Measurements from ENCODE around the gene SIPA1.

The SIPA1 gene

DNA sequence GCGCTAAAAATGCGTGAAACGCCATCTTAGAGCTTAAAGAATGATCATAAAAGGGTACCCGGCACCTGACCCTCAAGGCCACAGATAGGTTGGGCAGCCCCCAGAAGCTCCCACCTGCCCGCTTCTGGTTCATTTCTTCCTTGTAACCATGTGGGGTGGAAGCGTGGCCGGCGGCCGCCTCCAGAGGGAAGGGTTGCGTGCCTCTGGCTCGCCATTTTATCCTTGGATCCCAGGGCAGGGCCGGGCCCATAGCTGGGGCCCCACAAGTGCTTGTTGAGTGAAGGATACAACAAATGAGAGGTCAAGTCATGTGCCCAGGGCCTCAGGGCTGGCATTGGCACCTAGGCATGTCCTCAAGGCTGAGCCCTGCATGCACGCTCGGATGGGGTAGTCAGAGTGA is 16.4 kb upstream of the SIPA1 start:
- POLR2A ChIA-PET = no interaction called here
- CTCF ChIA-PET = interaction anchor here (1.1 to 1.5 kb wide), 2 partner anchors 16 to 446 kb away, joined by 3 to 6 read pairs; partner anchors contain the start of gene SIPA1

GRCh38 chr11:65622011-65622410 is 15.9 kb upstream of the SIPA1 start:
- TF ChIP-seq, protein P1, sequence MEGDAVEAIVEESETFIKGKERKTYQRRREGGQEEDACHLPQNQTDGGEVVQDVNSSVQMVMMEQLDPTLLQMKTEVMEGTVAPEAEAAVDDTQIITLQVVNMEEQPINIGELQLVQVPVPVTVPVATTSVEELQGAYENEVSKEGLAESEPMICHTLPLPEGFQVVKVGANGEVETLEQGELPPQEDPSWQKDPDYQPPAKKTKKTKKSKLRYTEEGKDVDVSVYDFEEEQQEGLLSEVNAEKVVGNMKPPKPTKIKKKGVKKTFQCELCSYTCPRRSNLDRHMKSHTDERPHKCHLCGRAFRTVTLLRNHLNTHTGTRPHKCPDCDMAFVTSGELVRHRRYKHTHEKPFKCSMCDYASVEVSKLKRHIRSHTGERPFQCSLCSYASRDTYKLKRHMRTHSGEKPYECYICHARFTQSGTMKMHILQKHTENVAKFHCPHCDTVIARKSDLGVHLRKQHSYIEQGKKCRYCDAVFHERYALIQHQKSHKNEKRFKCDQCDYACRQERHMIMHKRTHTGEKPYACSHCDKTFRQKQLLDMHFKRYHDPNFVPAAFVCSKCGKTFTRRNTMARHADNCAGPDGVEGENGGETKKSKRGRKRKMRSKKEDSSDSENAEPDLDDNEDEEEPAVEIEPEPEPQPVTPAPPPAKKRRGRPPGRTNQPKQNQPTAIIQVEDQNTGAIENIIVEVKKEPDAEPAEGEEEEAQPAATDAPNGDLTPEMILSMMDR (IDR thresholded peaks at IDR 0.05; ENCODE audit: control extremely low read depth, extremely low read depth, low read depth, missing control alignments) = no peak
- CTCF ChIA-PET = interaction anchor here (1.1 kb wide), 1 partner anchor 446 kb away, joined by 3 read pairs; no protein-coding TSS in a partner anchor
- no peak for DNase-seq (ENCODE audit: extremely low spot score)
- POLR2A ChIA-PET = no interaction called here

More for the DNA sequence above, 16.4 kb upstream of the SIPA1 start:
- DNase-seq (ENCODE audit: extremely low spot score) = no peak
- TF ChIP-seq, protein P1 (IDR thresholded peaks at IDR 0.05; ENCODE audit: control extremely low read depth, extremely low read depth, low read depth, missing control alignments) = no peak

GRCh38 chr11:65623177-65623576 is 14.7 kb upstream of the SIPA1 start:
- CTCF ChIA-PET = interaction anchor here (1.0 to 4.7 kb wide), 5 partner anchors 10 to 157 kb away, joined by 3 to 54 read pairs (median 3); partner anchors contain the start of gene SIPA1
- POLR2A ChIA-PET = interaction anchor here (0.6 to 0.7 kb wide), 2 partner anchors 10 to 215 kb away, joined by 3 to 4 read pairs; no protein-coding TSS in a partner anchor
- DNase-seq (ENCODE audit: extremely low spot score) = no peak
- TF ChIP-seq, protein P1 (IDR thresholded peaks at IDR 0.05; ENCODE audit: control extremely low read depth, extremely low read depth, low read depth, missing control alignments) = no peak

DNA sequence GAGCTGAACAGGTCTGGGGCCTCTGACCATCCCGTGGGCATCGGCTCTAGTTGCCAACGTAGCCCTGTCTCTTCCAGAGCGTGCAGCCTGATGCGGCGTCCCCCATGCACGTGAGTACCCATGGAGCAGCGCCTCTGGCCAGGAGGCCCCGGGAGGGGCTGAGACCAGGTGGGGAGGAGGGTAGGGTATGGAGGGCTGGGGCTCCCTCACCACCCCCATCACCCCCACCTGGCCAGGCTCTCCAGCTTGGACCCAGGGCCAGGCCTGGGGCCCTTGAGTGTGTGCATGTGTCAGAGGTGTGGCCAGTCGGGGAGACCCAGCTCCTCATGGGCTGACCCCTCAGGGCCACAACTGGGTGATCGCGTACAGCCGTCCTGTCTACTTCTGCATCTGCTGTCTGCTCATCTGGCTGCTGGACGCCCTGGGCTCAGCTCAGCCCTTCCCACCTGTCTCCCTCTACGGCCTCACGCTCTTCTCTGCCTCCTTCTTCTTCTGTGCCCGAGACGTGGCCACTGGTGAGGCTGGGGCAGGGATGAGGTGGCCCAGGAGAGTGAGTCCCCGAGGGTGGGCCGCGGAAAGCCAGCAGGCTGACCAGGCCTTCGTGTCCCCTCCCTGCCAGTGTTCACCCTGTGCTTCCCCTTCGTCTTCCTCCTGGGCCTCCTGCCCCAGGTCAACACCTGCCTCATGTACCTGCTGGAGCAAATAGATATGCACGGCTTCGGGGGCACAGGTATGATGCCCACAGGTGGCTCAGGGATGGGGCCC is 13.9 kb upstream of the SIPA1 start:
- TF ChIP-seq, protein P1 (IDR thresholded peaks at IDR 0.05; ENCODE audit: control extremely low read depth, extremely low read depth, low read depth, missing control alignments) = no peak
- ChIA-PET CTCF (interaction anchor here (0.9 to 4.7 kb wide), 10 partner anchors 7 to 236 kb away, joined by 3 to 54 read pairs (median 4); partner anchors contain the start of genes KAT5 and SIPA1), POLR2A (no interaction called here)
- DNase-seq (ENCODE audit: extremely low spot score) = no peak

- POLR2A ChIA-PET = interaction anchor here (0.6 kb wide), 1 partner anchor 12 kb away, joined by 3 read pairs; no protein-coding TSS in a partner anchor
- CTCF ChIA-PET = interaction anchor here (0.8 to 4.7 kb wide), 25 partner anchors 8 to 265 kb away, joined by 3 to 54 read pairs (median 4); partner anchors contain the start of genes AP5B1, CCDC85B, KAT5 and PCNX3
- DNase-seq (ENCODE audit: extremely low spot score) = no peak
- TF ChIP-seq, protein P1 (IDR thresholded peaks at IDR 0.05; ENCODE audit: control extremely low read depth, extremely low read depth, low read depth, missing control alignments) = no peak
Measured at GRCh38 chr11:65624931-65625627, 12.8 kb upstream of the SIPA1 start.
